HCT116 (cell line): Measurements from ENCODE around the gene CLIP4.

Source experiments
- EGR1 ChIP-seq: IDR thresholded peaks from 2 replicates; pipeline ENCODE4 v1.6.1; 2012; ENCODE audit warnings: low read depth
- EZH2 ChIP-seq: fragments of 200-600 bp; sonication (generic); IDR thresholded peaks from 2 replicates; pipeline ENCODE4 v1.6.1; 2017; ENCODE audit warnings: antibody characterized with exemption, mixed run types
- EZH2phosphoT487 ChIP-seq: fragments of 200-600 bp; IDR thresholded peaks from 2 replicates; pipeline ENCODE4 v1.6.1; 2018; ENCODE audit warnings: antibody characterized with exemption, borderline replicate concordance
- POLR2A ChIP-seq: IDR thresholded peaks from 2 replicates; pipeline ENCODE4 v1.7.0; 2011; ENCODE audit warnings: borderline replicate concordance; ENCODE audit not compliant: insufficient read depth, insufficient read length; ENCODE audit errors: extremely low read depth
- TCF7L2 ChIP-seq: IDR thresholded peaks from 2 replicates; pipeline ENCODE4 v1.7.0; 2011; ENCODE audit warnings: borderline replicate concordance, inconsistent platforms; ENCODE audit not compliant: insufficient read depth, insufficient read length; ENCODE audit errors: extremely low read depth
- ZFX ChIP-seq: fragments of 450-650 bp; IDR thresholded peaks from 2 replicates; pipeline ENCODE4 v1.6.1; 2017
- TF ChIP-seq, protein P1 (sequence below), 3 experiments: fragments of 200-600 bp in 1 of 3; sonication (generic) in 1 of 3; IDR thresholded peaks in 2 of 3; conservative IDR thresholded peaks in 1 of 3; 2 replicates each; pipeline ENCODE4 v1.5.1; 2012 to 2017; ENCODE audit warnings: low read depth in 2 of 3, low read length in 2 of 3, antibody characterized with exemption in 1 of 3, borderline replicate concordance in 1 of 3, control low read depth in 1 of 3, mild to moderate bottlenecking in 1 of 3, mixed read lengths in 1 of 3, mixed run types in 1 of 3, moderate library complexity in 1 of 3; ENCODE audit not compliant: insufficient read depth in 1 of 3
- TF ChIP-seq, protein P2 (sequence below): IDR thresholded peaks from 2 replicates; pipeline ENCODE4 v1.6.1; 2012

DNA sequence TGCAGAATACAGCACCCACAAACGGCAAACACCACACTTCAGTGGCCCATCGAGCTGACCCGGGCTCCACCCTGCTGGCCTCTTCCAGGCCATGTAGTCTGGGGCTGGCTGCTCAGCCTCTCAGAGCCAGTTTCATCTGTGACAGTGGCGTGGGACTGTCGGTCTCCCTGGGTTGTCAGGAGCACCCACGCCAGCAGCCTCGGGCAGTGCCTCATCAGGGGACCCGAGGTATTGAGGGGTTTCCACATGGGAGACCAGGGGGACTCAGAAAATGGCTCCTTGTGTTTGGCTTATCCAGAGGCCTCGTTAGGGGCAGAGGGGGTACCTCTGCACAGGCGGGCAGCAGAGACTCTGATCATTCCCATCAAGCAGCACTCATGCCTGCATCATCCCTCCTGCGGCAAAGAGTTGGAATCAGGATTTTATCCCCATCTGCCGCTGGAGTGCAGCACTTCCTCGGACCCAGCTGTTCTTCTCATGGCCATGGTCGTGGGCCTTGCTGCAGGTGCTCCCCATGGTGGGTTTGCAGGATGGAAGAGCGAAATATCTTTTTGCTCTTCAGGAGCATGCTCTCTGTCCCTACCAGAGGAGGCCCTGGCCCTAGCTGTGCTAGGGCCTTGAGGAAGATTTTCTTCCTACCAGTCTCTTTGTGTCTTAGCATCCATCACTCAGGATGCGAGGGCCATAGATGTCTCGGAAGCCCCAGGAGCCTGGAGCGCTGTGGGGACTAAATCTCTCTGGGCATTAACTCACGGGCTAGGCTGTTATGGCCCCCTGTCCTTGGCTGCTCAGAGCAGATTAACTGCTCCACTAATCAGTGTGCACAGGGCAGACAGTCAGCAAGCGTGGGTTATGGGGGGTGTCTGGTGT is 100.8 kb downstream of the CLIP4 start:
- TF ChIP-seq, protein P1, sequence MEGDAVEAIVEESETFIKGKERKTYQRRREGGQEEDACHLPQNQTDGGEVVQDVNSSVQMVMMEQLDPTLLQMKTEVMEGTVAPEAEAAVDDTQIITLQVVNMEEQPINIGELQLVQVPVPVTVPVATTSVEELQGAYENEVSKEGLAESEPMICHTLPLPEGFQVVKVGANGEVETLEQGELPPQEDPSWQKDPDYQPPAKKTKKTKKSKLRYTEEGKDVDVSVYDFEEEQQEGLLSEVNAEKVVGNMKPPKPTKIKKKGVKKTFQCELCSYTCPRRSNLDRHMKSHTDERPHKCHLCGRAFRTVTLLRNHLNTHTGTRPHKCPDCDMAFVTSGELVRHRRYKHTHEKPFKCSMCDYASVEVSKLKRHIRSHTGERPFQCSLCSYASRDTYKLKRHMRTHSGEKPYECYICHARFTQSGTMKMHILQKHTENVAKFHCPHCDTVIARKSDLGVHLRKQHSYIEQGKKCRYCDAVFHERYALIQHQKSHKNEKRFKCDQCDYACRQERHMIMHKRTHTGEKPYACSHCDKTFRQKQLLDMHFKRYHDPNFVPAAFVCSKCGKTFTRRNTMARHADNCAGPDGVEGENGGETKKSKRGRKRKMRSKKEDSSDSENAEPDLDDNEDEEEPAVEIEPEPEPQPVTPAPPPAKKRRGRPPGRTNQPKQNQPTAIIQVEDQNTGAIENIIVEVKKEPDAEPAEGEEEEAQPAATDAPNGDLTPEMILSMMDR (IDR thresholded peaks at IDR 0.05 in 2 of 3, conservative IDR thresholded peaks at IDR 0.05 in 1 of 3; ENCODE audit: borderline replicate concordance in 1 of 3, insufficient read depth in 1 of 3, low read depth in 2 of 3, low read length in 2 of 3), result no peak
- TF ChIP-seq POLR2A (no peak), EGR1 (no peak), EZH2 (no peak), EZH2phosphoT487 (no peak), ZFX (no peak), TCF7L2 (no peak)
- TF ChIP-seq, protein P2, sequence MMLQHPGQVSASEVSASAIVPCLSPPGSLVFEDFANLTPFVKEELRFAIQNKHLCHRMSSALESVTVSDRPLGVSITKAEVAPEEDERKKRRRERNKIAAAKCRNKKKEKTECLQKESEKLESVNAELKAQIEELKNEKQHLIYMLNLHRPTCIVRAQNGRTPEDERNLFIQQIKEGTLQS, result no peak
